Measurements from ENCODE around the gene DMBT1. TPM values are rescaled to one million over a fixed set of nuclear protein-coding genes. Genes with fewer than 3 reads are reported as not detected.

Gene DMBT1
- total RNA-seq, 1 donor from 2014 or later: not detected

GRCh38 chr10:122515022-122515424 is 45.5 kb upstream of the DMBT1 start:
- peaks cover 13% of the 10 kb centered on the region for H3K36me3 Mint-ChIP-seq (ENCODE audit: low read depth, unreplicated experiment)
- H3K9ac ChIP-seq (ENCODE audit: low read length): no peak overlapping the region
- H3K79me2 ChIP-seq (ENCODE audit: insufficient read depth, low read length): no peaks in the 10 kb centered on the region
- FAIRE-seq (no peak), DNase-seq (ENCODE audit: low read depth) (peak; percentile 60)
- no peaks in the 10 kb centered on the region for H4K20me1 ChIP-seq (ENCODE audit: insufficient read depth, low read length)
- no peak overlapping the region for H3K4me3 ChIP-seq (ENCODE audit: insufficient read depth, low read depth, low read length)
- peaks cover 19% of the 10 kb centered on the region for H3K27me3 Mint-ChIP-seq (ENCODE audit: low read depth, unreplicated experiment)
- H3K4me1 ChIP-seq (ENCODE audit: insufficient read depth, low read length): peaks cover 27% of the 10 kb centered on the region
- H3K36me3 ChIP-seq (ENCODE audit: insufficient read depth, low read length): no peaks in the 10 kb centered on the region
- no peak overlapping the region for H2AFZ ChIP-seq (ENCODE audit: low read depth, low read length)
- H3K9me3 ChIP-seq (ENCODE audit: insufficient read depth, low read depth, low read length): no peaks in the 10 kb centered on the region
- H3K9me3 Mint-ChIP-seq (ENCODE audit: unreplicated experiment): peaks cover 3% of the 10 kb centered on the region
- TF ChIP-seq CTCF (IDR thresholded peaks at IDR 0.05; ENCODE audit: insufficient read depth, low read depth, low read length): no peak
- no peak for TF ChIP-seq EZH2 (IDR thresholded peaks at IDR 0.05; ENCODE audit: insufficient read depth, low read length)
- no peak overlapping the region for H3K27ac Mint-ChIP-seq (ENCODE audit: unreplicated experiment)
- H3K27ac ChIP-seq (ENCODE audit: low read depth, low read length): no peak overlapping the region
- H3K27me3 ChIP-seq (ENCODE audit: insufficient read depth, low read length): no peaks in the 10 kb centered on the region
- no peak overlapping the region for H3K4me3 Mint-ChIP-seq (ENCODE audit: unreplicated experiment)
- peak overlapping the region; percentile 44 for H3K4me2 ChIP-seq (ENCODE audit: low read length)
- H3K4me1 Mint-ChIP-seq (ENCODE audit: low read depth, unreplicated experiment): peaks cover 22% of the 10 kb centered on the region

- Mint-ChIP-seq H3K4me1 (ENCODE audit: low read depth, unreplicated experiment) (peaks cover 20% of the 10 kb centered on the region), H3K36me3 (ENCODE audit: low read depth, unreplicated experiment) (peaks cover 13% of the 10 kb centered on the region), H3K27me3 (ENCODE audit: low read depth, unreplicated experiment) (peaks cover 20% of the 10 kb centered on the region), H3K4me3 (ENCODE audit: unreplicated experiment) (no peak overlapping the region), H3K27ac (ENCODE audit: unreplicated experiment) (no peak overlapping the region), H3K9me3 (ENCODE audit: unreplicated experiment) (peaks cover 1% of the 10 kb centered on the region)
- Histone ChIP-seq H3K9ac (ENCODE audit: low read length) (no peak overlapping the region), H3K4me3 (ENCODE audit: insufficient read depth, low read depth, low read length) (no peak overlapping the region), H3K27me3 (ENCODE audit: insufficient read depth, low read length) (no peaks in the 10 kb centered on the region), H4K20me1 (ENCODE audit: insufficient read depth, low read length) (no peaks in the 10 kb centered on the region), H3K4me2 (ENCODE audit: low read length) (peak overlapping the region; percentile 44), H3K9me3 (ENCODE audit: insufficient read depth, low read depth, low read length) (no peaks in the 10 kb centered on the region), H3K79me2 (ENCODE audit: insufficient read depth, low read length) (no peaks in the 10 kb centered on the region), H2AFZ (ENCODE audit: low read depth, low read length) (no peak overlapping the region), H3K27ac (ENCODE audit: low read depth, low read length) (no peak overlapping the region), H3K36me3 (ENCODE audit: insufficient read depth, low read length) (no peaks in the 10 kb centered on the region), H3K4me1 (ENCODE audit: insufficient read depth, low read length) (peaks cover 23% of the 10 kb centered on the region)
- FAIRE-seq: no peak
- DNase-seq (ENCODE audit: low read depth): peak; percentile 75
- no peak for TF ChIP-seq EZH2 (IDR thresholded peaks at IDR 0.05; ENCODE audit: insufficient read depth, low read length)
- TF ChIP-seq CTCF (IDR thresholded peaks at IDR 0.05; ENCODE audit: insufficient read depth, low read depth, low read length): no peak
These were observed 44.8 kb upstream of the DMBT1 start for GRCh38 chr10:122515588-122516231.

GRCh38 chr10:122516734-122517133 is 43.8 kb upstream of the DMBT1 start:
- peaks cover 25% of the 10 kb centered on the region for H3K4me1 Mint-ChIP-seq (ENCODE audit: low read depth, unreplicated experiment)
- Histone ChIP-seq H3K27ac (ENCODE audit: low read depth, low read length) (no peak overlapping the region), H3K4me3 (ENCODE audit: insufficient read depth, low read depth, low read length) (no peak overlapping the region), H3K9ac (ENCODE audit: low read length) (no peak overlapping the region), H3K36me3 (ENCODE audit: insufficient read depth, low read length) (no peaks in the 10 kb centered on the region), H3K4me2 (ENCODE audit: low read length) (no peak overlapping the region), H4K20me1 (ENCODE audit: insufficient read depth, low read length) (no peaks in the 10 kb centered on the region), H3K9me3 (ENCODE audit: insufficient read depth, low read depth, low read length) (no peaks in the 10 kb centered on the region), H3K27me3 (ENCODE audit: insufficient read depth, low read length) (no peaks in the 10 kb centered on the region), H3K4me1 (ENCODE audit: insufficient read depth, low read length) (peaks cover 30% of the 10 kb centered on the region), H3K79me2 (ENCODE audit: insufficient read depth, low read length) (no peaks in the 10 kb centered on the region), H2AFZ (ENCODE audit: low read depth, low read length) (no peak overlapping the region)
- TF ChIP-seq CTCF (IDR thresholded peaks at IDR 0.05; ENCODE audit: insufficient read depth, low read depth, low read length) (no peak), EZH2 (IDR thresholded peaks at IDR 0.05; ENCODE audit: insufficient read depth, low read length) (no peak)
- H3K36me3 Mint-ChIP-seq (ENCODE audit: low read depth, unreplicated experiment): peaks cover 13% of the 10 kb centered on the region
- H3K27ac Mint-ChIP-seq (ENCODE audit: unreplicated experiment): no peak overlapping the region
- H3K27me3 Mint-ChIP-seq (ENCODE audit: low read depth, unreplicated experiment): peaks cover 22% of the 10 kb centered on the region
- no peaks in the 10 kb centered on the region for H3K9me3 Mint-ChIP-seq (ENCODE audit: unreplicated experiment)
- no peak for FAIRE-seq
- DNase-seq (ENCODE audit: low read depth): no peak
- H3K4me3 Mint-ChIP-seq (ENCODE audit: unreplicated experiment): no peak overlapping the region
